HG03565 (cell line): Measurements from ENCODE around the gene CCSER2.
A peak's percentile ranks its signal among the peaks of the same experiment; 100 is the strongest.
"Not testable (repeated sequence)": the region's sequence is repeated elsewhere in the genome, so short reads cannot be mapped to it uniquely, and the experiment has no call there.

Experiments
- ATAC-seq: cut with Tn5 transposase; IDR thresholded peaks from one replicate; pipeline ENCODE4 v1.9.1; 2021; ENCODE audit warnings: mild to moderate bottlenecking, moderate library complexity; ENCODE audit not compliant: unreplicated experiment

CCSER2 gene

DNA sequence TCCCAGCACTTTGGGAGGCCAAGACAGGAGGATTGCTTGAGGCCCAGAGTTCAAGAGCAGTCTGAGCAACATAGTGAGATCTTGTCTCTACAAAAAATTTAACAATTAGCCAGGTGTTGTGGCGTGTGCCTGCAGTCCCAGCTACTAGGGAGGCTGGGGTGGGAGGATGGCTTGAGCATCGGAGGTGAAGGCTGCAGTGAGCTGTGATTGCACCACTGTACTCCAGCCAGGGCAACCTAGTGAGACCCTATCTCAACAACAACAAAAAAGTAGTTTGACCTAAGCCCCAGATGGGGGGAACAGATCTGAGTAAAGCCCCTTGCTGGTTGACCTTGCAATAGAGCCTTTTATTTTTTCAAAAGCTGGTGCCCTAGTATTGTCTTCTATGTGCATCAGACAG lies 15.6 kb upstream of the CCSER2 start:
- ATAC-seq, result no peak

DNA sequence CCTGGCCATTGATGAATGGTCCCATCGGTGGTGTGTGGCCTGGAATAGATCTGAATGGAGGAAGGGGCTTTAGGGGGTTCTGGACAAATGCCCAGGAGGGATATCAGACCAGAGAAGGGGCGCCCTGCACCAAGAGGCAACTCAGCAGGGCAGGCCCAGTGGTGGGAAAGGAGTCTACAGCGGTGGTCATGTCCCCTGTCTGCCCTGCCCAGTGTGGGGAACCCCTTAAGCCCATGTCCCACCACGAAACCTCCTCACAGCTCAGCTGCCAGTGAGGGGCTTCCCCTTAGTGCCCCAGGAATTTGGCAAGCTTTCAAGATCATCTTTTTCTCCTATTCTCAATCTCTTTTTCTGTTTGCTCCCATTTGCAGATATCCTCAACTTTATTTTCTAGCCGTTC lies 14.1 kb upstream of the CCSER2 start:
- no peak for ATAC-seq

DNA sequence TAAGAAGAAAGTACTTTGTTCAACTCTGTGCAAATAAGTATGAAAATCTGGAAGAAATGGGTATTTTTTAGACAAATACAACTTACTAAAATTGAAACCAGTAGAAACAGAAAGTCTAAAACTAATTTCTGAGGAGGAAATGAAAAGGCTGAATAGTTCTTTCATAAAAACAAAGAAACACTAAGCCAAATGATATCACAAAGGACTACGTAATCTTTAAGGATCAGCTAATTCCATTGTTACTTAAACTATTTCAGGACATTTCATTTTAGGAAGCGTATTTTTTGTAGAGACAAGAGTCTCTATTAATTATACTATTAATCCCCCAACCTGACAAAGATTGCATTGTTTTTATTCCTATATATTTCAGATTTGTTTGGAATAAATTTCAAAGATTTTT lies 11.2 kb upstream of the CCSER2 start:
- ATAC-seq, result peak; percentile 93

DNA sequence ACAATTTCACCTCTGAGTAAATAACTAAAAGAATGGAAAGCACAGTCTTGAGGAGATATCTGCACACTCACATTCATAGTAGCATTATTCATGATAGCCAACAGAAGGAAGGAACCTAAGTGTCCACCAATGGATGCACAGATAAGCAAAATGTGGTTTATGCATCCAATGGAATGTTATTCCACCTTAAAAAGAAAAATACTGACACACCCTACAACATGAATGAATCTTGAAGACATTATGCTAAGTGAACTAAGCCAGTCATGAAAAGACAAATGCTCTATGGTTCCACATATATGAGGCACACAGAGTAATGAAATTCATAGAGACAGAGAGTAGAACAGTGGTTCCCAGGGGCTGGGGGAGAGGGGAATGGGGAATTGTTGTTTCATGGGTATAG lies 6.5 kb upstream of the CCSER2 start:
- ATAC-seq, result no peak

DNA sequence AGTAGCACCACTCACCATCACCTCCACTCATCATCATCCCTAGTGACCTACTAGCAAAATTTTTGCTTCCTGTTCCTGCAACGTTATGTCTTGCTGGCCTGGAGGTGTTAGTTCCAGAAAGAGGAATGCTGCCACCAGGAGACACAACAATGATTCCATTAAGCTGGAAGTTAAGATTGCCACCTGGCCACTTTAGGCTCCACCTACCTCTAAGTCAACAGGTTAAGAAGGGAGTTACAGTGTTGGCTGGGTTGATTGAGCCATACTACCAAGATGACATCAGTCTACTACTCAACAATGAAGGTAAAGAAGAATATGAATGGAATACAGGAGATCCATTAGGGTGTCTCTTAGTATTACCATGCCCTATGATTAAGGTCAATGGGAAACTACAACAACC lies 4.8 kb upstream of the CCSER2 start:
- not testable (repeated sequence) for ATAC-seq

DNA sequence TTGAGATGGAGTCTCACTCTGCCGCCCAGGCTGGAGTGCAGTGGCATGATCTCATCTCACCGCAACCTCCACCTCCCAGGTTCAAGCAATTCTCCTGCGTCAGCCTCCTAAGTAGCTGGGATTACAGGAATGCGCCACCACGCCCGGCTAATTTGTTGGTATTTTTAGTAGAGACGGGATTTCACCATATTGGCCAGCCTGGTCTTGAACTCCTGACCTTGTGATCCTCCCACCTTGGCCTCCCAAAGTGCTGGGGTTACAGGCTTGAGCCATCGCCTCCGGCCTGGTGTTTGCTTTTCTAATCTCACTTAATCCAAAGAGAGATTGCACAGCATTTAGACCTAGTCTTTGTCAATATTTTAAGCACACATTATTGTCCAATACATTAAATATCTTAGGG lies 1.4 kb upstream of the CCSER2 start:
- not testable (repeated sequence) for ATAC-seq

DNA sequence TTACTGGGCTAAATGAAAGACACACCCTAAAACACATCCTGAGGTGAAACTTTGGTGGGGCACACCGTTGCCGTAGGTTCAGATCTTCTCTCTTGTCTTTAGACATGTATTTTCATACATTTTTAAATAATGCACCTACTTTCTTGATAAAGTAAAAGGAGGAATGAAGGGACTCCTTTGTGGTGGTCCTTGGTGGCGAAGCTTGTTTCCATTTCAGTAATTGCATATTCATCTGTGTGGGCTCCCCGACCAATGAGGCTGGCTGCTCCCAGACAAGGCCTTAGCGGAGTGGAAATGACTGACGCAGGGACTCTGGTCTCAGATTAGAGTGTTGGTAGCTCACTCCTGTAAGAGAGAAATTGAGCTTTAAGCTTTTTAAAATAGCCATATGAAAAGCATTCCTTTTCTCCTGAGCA lies 815 bp downstream of the CCSER2 start:
- ATAC-seq, result peak; percentile 21

DNA sequence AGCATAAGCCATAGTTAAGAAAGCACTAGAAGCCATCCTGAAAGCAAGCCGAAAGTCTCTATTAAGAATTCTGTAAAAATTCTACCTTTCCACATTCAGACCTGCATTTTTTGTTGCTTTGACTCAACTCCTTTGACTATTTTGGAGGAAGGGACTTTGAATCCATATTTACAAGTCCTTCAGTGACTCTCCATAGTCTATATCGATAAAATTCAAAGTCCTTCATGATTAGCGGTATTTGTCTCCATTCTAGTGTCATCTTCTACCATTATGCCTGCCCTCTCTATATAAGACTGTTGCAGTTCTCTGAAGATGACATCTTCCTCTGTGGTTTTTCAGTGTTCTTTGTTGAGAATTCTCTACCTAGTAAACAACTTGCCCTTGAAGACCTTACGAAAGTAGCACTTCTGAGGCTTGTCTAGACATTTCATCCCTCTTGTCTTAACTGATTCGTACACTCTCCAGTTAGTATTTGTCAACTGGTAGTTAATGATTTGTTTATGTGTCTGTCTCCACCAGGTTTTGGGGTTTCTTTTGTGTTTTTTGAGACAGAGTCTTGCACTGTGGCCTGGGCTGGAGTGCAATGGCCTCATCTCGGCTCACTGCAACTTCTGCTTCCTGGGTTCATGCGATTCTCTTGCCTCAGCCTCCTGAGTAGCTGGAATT lies 1.7 kb downstream of the CCSER2 start:
- peak; percentile 45 for ATAC-seq

DNA sequence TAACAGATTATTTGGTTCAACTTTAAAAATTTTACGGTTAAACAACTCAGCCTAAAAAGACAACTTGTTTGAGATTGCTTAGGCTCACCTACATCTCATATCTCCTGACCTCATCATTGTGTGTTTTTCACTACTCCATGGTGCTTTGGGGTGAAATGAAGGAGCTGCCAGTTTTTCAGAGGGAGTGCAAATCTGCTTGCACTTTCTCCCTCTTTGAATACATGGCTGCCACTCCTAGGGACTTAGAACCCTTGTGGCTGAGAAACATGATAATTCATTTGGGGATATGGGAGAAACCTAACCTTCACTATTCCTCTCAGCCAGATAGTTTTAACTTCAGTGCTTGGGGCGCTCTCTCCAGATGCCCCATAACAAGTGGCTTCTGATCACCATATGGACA lies 2.7 kb downstream of the CCSER2 start:
- no peak for ATAC-seq

DNA sequence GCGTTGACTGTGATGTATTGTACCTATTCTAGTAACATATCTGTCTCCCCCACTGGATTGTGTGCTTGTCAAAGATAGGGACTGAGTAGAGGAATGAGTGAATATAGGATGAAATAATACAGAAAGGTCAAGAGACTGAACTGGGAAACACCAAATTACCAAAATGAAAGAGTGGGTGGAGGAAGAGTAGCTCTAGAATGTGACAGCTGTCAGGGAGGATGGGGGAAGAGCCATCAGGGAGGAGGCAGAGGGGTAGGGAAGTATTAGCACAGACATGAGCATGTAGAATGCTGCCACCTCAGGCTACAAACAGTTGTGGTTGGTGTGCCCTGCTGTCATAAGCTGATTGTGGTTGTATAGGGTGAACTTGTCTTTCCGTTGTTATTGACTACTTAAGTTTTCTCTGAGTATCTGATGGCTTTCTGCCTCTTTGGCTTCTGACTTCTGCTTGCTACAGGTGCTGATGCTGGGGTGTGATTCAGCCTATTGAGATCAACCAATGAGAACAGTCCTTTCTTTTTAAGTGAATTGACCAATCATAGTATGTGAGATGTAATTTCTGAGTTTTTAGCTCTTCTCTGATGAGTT lies 5.6 kb downstream of the CCSER2 start:
- peak; percentile 48 for ATAC-seq

DNA sequence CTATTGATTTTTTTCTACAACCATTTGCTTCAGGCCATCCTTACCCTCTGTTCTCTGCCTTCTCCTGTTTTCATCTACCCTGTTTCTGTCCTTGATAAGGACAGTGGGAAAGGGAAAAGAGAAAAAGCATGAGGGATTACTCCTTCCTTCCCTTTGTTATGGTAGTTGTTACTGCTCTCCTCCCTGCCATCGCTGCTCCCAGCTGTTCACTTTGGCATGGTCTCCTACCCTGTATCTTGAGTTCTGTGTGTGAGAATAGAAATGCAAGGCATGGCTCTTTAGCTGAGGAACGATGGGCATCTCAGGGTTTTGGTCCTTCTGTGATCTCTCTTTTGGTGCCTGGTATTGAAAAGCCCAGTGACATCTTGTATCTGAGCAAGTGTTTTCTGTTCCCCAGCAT lies 6.4 kb downstream of the CCSER2 start:
- ATAC-seq, result no peak

DNA sequence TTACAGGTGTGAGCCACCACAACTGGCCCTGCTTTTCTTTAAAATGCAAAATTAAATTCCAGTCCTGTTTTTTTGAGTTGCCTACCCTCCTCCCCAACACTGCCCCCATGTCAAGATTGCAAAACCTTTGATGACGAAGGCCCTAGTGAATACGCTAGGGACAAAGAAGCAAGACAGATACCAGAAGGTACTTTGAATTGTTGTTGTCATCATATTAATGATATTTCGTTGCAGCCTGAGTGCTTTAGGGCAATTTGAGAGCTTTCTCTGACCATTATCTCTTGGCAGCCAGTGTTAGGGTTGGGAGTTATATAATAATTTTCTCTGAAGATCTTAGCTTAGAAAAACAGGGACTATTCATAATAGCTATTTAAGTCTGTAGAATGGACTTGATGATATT lies 7.1 kb downstream of the CCSER2 start:
- ATAC-seq, result no peak

DNA sequence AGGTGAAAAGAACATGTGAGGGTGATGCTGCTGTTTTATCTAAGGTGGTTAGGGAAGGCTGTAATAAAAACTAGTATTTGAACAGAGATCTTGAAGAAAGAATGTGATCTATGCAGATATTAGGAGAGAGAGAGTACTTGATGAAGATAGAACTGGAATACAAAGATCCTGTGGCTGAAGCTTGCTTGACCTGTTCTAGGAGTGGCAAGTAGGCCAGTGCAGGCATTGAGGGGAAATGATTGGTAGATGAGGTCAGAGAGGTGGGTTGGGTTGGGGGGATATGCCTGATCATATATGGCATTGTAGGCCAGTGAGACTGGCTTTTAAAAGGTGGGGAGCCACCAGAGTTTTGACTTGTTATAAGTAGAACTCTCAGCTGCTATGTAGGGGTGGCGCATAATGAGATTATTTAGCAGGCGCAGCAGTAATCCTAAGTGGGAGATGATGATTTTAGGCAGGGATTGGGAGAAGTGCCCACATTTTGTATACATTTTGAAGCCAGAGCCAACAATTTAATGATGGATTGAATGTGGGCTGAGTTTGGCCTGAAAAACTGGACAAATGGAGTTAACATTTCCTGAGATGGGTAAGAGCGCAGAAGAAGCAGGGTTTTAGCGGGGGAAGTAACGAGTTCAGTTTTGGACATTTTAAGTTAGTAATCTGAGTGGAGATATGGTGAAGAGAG lies 8.2 kb downstream of the CCSER2 start:
- ATAC-seq, result no peak

DNA sequence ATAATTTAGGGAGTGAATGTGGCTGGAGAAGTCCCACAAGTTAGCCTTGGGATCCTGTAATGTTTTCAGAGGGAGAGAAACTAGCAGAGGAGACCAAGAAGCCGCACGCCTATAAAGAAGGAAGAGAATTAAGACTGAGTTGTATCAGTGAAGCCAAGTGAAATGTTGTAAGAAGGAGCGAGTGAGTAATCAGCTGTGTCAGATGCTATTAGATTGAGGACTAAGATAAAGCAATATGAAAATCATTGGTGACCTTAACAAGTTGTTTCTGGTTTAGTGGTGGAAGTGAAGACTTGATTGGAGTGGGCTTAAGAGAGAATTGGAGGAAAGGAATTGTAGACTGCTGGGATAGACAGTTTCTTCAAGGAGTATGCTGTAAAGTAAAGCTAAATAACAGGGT lies 8.8 kb downstream of the CCSER2 start:
- no peak for ATAC-seq

DNA sequence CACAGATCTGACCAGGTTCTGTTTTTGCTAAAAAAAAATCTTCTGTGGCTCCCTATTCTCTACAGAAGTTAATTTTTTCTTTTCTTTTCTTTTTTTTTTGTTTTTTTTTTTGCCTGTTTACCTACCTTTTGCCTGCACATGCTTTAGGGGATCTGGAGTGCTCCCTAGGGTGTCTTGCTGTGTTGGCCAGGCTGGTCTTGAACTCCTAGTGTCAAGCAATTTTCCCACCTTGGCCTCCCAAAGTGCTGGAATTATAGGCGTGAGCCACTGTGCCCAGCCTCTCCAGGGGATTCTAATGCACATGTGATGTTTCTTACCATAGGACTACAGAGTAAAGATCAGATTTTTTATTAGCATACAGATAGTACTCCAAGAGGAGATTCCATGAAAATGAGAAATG lies 10.6 kb downstream of the CCSER2 start:
- ATAC-seq, result no peak

DNA sequence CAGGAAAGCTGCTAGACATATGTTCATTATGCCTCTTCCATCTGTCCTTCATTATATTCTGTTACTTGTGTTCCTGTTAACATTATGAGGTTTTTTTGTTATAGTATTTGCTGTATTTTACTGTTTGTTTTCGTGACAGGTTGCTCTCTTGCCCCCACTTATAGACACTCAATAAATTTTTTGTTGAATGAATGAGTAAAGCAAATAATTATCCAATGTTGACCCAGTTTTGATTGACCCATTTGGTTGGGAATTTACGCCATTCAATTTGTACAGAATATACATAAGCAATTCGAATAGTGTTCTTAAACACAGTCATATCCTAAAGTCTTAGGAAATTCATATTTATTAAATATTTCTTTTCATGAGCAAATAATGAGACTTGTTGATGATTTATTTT lies 11.8 kb downstream of the CCSER2 start:
- no peak for ATAC-seq

DNA sequence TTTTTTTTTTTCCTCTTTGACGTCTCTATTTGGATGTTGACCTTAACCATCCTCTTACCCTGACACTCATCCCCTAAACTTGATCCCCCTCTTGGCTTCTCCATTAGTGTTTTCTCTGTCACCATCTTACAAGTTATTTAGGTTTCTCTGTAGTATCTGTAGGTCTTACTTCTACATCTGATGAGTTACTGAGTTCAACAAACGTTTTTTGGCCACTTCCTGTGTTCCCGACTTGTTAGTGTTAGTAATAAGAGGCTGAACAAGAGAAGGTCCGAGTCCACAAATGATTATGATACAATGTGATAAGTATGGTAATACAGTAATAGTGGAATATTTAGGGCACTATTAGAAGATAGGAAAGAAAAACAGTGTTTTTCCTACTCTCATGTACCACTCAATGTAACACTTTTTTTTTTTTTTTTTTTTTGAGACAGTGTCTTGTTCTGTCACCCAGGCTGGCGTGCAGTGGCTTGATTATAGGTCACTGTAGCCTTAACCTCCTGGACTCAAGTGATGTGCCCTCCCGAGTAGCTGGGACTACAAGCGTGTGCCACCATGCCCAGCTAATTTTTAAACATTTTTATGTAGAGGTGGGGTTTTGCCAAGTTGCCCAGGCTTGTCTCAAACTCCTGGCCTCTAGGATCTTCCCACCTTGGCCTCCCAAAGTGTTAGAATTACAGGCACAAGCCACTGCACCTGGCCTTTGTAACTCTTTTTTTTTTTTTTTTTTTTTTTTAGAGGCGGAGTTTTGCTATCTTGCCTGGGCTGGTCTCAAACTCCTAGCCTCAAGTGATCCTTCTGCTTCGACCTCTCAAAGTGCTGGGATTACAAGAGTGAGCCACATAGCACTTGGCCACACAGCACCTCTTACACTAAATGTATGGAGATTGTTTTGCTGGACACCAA lies 12.5 kb downstream of the CCSER2 start:
- ATAC-seq, result no peak

DNA sequence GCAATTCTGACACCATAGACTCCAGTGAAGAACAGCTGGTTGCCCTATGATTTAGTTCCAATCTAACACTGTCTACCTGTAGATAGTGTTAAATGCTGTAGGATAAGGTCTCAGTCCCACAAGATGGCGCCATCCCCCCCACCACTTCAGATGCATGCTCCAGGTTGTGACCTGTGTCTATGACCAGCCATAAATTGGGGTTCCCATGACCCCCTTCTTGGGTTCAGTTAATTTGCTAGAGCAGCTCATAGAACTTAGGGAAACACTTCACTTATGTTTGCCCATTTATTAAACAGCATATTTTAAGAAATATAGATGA lies 13.1 kb downstream of the CCSER2 start:
- no peak for ATAC-seq

DNA sequence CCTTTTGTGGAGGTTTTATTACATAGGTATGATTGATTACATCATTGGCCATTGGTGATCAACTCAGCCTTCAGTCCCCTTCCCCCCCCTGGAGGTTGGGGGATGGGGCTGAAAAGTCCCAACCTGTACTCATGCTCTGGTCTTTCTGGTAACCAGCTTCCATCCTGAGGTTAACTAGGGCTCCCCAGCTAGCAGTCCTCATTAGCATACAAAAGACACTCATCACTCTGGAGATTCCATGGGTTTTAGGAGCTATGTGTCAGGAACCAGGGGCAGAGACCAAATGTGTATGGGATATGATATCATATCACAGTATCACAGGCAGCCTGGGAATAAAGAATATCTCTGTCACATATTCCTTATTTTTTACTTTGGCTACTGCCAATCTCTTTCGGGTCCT lies 13.6 kb downstream of the CCSER2 start:
- ATAC-seq, result no peak

DNA sequence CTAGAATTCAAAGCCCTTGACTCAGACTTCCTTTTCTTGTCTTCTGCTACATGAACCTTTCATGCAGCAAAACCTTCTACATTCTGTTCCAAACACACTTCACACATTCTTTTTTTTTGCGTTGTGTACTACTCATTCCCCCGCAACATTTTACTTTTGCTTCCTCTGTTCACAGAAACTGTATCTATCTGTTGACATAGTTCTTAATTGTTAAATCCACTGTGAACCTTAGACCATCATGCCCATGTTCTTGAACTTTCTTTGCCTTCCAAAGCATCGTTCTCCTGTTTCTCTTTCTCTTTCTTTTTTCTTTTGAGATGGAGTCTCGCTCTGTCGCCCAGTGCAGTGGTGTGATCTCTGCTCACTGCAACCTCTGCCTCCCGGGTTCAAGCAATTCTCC lies 14.2 kb downstream of the CCSER2 start:
- no peak for ATAC-seq

DNA sequence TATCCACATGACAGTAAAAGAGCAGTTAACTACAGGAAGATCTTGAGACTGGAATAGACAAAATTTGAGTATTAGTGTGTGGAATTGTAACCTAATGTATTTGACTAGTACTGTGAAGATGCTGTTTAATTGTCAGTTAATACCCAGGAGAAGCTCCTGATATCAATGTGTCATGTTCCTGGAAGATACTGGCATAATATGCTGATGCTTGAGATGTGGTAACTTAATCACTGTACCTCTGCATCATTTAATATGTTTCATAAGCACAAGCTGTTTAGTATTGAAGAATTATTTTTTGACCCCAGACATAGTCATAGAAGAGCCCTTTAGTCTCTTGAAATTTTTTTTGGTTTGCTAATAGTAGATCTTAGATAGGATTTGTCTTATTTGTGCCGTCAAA lies 15.4 kb downstream of the CCSER2 start:
- ATAC-seq, result no peak

DNA sequence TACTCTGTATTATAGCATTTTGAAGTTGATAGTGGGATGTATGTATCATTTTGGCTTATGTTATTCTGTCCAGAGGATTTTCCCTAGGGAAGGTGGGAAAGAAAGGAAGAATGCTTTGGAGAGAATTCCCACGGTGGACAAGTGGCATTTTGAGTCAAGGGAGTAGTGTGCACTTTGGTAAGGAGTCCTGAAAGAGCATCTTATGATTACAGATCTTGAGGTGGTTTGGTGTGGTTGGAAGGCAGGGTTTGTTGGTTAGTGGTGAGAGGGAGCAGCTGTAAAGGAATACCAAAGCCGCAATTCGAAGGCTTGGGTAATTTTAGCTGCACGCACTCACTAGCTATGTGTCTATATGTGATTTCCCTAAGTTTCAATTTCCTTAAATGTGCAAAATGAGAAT lies 16.1 kb downstream of the CCSER2 start:
- ATAC-seq, result no peak
